SU-DHL-6 (cell line): ENCODE measurements around the gene C20orf96.
"Not testable (repeated sequence)": the region's sequence is repeated elsewhere in the genome, so short reads cannot be mapped to it uniquely, and the experiment has no call there.

Experiments
- H2AFZ ChIP-seq: fragments of 200-600 bp; sonication (generic); 2 replicates; pipeline ENCODE4 v1.6.1; 2014; ENCODE audit warnings: low read depth, mild to moderate bottlenecking, moderate library complexity, mixed read lengths, antibody characterized with exemption, low read length; ENCODE audit not compliant: severe bottlenecking
- H3F3A ChIP-seq: fragments of 200-600 bp; shearing (Covaris generic); 2 replicates; pipeline ENCODE4 v1.6.0; 2016; ENCODE audit warnings: antibody characterized with exemption, mild to moderate bottlenecking; ENCODE audit not compliant: insufficient read depth
- H3K27ac ChIP-seq: fragments of 200-600 bp; sonication (generic); 2 replicates; pipeline ENCODE4 v1.5.1; 2016; ENCODE audit warnings: low read depth, mild to moderate bottlenecking, low read length, moderate library complexity, mixed read lengths
- H3K27me3 ChIP-seq: fragments of 200-600 bp; sonication (generic), shearing (Covaris generic); 2 replicates; pipeline ENCODE4 v1.6.0; 2014; ENCODE audit warnings: mild to moderate bottlenecking, low read length
- H3K36me3 ChIP-seq: fragments of 200-600 bp; sonication (generic); 2 replicates; pipeline ENCODE4 v1.6.1; 2014; ENCODE audit warnings: mild to moderate bottlenecking, low read length, mixed read lengths
- H3K4me2 ChIP-seq: fragments of 300-600, 200-600 bp; shearing (Covaris generic), sonication (generic); 2 replicates; pipeline ENCODE4 v1.6.0; 2014; ENCODE audit warnings: low read length, low read depth, mild to moderate bottlenecking; ENCODE audit not compliant: poor library complexity, severe bottlenecking
- H3K4me3 ChIP-seq: fragments of 200-600 bp; sonication (generic); 2 replicates; pipeline ENCODE4 v1.5.1; 2014; ENCODE audit warnings: antibody characterized with exemption, low read length, mild to moderate bottlenecking, mixed read lengths; ENCODE audit not compliant: insufficient read depth, poor library complexity, severe bottlenecking
- H3K79me2 ChIP-seq: fragments of 200-600 bp; sonication (generic); 2 replicates; pipeline ENCODE4 v1.6.1; 2014; ENCODE audit warnings: mild to moderate bottlenecking, low read length, moderate library complexity; ENCODE audit not compliant: insufficient read depth
- H3K9ac ChIP-seq: fragments of 200-600 bp; sonication (generic); 2 replicates; pipeline ENCODE4 v1.7.0; 2014; ENCODE audit warnings: mild to moderate bottlenecking, low read length
- H3K9me2 ChIP-seq: fragments of 200-600 bp; sonication (generic); replicated peaks from 2 replicates; pipeline ENCODE4 v1.6.1; 2014; ENCODE audit warnings: low read length; ENCODE audit not compliant: insufficient read depth
- H3K9me3 ChIP-seq: fragments of 200-600 bp; sonication (generic); 2 replicates; pipeline ENCODE4 v1.6.1; 2014; ENCODE audit warnings: low read length, mixed read lengths; ENCODE audit not compliant: insufficient read depth
- H4K20me1 ChIP-seq: fragments of 200-600 bp; sonication (generic); 2 replicates; pipeline ENCODE4 v1.6.1; 2014; ENCODE audit warnings: low read depth, mild to moderate bottlenecking, antibody characterized with exemption, low read length, moderate library complexity, mixed read lengths
- EZH2phosphoT487 ChIP-seq: fragments of 200-600 bp; sonication (generic), shearing (Covaris generic); conservative IDR thresholded peaks from 2 replicates; pipeline ENCODE4 v1.6.1; 2018; ENCODE audit warnings: mild to moderate bottlenecking, antibody characterized with exemption, low read length, moderate library complexity, mixed read lengths
- TF ChIP-seq, protein P1 (sequence below): fragments of 200-600 bp; sonication (generic); IDR thresholded peaks from one replicate; pipeline ENCODE4 v1.5.1; 2017; ENCODE audit warnings: antibody characterized with exemption, mild to moderate bottlenecking, low read length, moderate library complexity; ENCODE audit not compliant: insufficient read depth, poor library complexity, severe bottlenecking

The C20orf96 gene, protein sequence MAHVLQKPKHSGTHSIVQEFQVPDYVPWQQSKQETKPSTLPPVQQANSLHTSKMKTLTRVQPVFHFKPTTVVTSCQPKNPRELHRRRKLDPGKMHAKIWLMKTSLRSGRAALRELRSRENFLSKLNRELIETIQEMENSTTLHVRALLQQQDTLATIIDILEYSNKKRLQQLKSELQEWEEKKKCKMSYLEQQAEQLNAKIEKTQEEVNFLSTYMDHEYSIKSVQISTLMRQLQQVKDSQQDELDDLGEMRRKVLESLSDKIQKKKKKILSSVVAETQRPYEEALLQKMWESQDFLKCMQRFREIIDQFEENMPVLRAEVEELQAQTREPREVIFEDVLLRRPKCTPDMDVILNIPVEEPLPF

DNA sequence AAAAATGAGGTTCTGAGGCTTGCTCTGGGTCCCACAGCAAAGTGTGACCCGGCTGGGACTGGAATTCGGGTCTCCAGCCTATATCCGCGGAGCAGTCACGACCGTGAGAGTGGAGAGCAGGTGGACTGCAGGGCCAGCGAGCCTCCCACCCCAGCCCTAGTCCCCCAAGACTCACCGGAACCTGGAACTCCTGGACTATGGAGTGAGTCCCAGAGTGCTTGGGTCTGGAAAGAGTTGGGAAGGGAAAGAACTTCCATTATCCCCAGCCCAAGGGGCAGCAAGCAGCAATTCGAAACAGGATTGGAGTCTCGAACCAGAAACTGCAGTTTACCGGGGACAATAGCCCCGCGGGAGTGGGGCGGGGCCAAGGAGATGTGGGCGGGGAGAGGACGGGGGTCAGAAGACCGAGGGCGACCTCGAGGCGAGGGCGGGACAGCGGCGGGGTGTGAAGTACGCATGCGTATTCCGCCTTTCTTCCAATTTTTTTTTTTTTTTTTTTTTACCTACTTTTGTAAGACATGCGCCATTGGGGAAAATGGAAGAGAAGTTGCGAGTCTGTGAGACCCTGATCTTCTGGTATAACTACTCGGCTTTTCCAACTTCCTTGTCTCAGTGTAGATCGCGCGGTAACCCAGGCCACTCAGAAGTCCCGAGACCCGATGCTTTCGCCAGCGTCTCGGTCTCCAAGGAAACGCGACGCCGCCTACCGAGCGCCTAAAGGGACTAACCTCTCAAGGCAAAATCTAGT is at the start of gene C20orf96:
Gene C20orf96 (minus strand): TSS at position 667 of the 748 bp plus-strand sequence. CDS start 140 bp downstream, at position 527.
- Histone ChIP-seq H3K79me2 (no peaks in the 10 kb centered on the region), H3K9me2 (no peaks in the 10 kb centered on the region), H3K9ac (peak within 1 kb of the TSS; percentile 87), H3K9me3 (no peaks in the 10 kb centered on the region), H3K36me3 (no peaks in the 10 kb centered on the region), H2AFZ (peak within 1 kb of the TSS; percentile 97), H3K4me3 (peak within 1 kb of the TSS; percentile 82), H4K20me1 (no peaks in the 10 kb centered on the region), H3K4me2 (peak within 1 kb of the TSS; percentile 67), H3K27me3 (no peaks in the 10 kb centered on the region), H3K27ac (no peak within 1 kb of the TSS), H3F3A (no peaks in the 10 kb centered on the region)
- TF ChIP-seq, protein P1, sequence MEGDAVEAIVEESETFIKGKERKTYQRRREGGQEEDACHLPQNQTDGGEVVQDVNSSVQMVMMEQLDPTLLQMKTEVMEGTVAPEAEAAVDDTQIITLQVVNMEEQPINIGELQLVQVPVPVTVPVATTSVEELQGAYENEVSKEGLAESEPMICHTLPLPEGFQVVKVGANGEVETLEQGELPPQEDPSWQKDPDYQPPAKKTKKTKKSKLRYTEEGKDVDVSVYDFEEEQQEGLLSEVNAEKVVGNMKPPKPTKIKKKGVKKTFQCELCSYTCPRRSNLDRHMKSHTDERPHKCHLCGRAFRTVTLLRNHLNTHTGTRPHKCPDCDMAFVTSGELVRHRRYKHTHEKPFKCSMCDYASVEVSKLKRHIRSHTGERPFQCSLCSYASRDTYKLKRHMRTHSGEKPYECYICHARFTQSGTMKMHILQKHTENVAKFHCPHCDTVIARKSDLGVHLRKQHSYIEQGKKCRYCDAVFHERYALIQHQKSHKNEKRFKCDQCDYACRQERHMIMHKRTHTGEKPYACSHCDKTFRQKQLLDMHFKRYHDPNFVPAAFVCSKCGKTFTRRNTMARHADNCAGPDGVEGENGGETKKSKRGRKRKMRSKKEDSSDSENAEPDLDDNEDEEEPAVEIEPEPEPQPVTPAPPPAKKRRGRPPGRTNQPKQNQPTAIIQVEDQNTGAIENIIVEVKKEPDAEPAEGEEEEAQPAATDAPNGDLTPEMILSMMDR = no peak
- no peak for TF ChIP-seq EZH2phosphoT487

DNA sequence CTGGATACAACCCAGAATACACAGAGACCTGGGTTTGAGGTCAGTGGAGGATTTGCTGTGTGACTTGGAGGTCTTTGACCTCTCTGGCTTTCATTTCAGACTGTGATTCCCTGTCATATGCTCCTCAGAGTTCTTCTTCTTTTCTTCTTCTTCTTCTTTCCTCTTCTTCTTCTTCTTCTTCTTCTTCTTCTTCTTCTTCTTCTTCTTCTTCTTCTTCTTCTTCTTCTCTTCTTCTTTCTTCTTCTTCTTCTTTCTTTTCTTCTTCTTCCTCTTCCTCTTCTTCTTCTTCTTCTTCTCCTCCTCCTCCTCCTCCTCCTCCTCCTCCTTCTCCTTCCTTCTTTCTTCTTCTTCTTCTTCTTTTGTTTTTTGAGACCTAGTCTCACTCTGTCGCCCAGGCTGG is 45.5 kb upstream of the C20orf96 start:
- not testable (repeated sequence) for H2AFZ ChIP-seq, H3K4me3 ChIP-seq, H3F3A ChIP-seq, H3K27me3 ChIP-seq, H3K79me2 ChIP-seq, H3K27ac ChIP-seq, H4K20me1 ChIP-seq, H3K9ac ChIP-seq, H3K9me3 ChIP-seq, H3K4me2 ChIP-seq, H3K36me3 ChIP-seq, H3K9me2 ChIP-seq

DNA sequence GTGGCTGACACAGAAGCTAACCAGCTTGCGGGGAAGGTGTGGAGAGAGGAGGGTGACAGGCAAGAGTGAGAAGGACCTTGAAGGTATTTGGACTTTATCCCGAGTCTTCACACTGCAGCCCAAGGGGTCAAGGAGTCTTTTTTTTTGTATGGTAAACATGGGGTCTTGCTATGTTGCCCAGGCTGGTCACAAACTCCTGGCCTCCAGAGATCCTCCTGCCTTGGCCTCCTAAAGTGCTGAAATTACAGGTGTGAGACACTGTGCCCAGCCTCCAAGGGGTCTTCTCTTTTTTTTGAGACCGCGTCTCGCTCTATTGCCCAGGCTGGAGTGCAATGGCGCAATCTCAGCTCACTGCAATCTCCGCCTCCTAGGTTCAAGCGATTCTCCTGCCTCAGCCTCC is 44.0 kb upstream of the C20orf96 start:
- H3K4me3 ChIP-seq = no peak overlapping the region
- no peaks in the 10 kb centered on the region for H3K9me2 ChIP-seq
- no peak overlapping the region for H3K4me2 ChIP-seq
- H4K20me1 ChIP-seq = no peaks in the 10 kb centered on the region
- no peak overlapping the region for H3K27ac ChIP-seq
- no peak overlapping the region for H2AFZ ChIP-seq
- H3K9ac ChIP-seq = no peak overlapping the region
- TF ChIP-seq, protein P1 = no peak
- no peak for TF ChIP-seq EZH2phosphoT487
- no peaks in the 10 kb centered on the region for H3K79me2 ChIP-seq
- no peaks in the 10 kb centered on the region for H3K9me3 ChIP-seq
- H3K36me3 ChIP-seq = no peaks in the 10 kb centered on the region
- H3F3A ChIP-seq = peaks cover under 1% of the 10 kb centered on the region; the same call in 1 of the 2 replicates
- no peaks in the 10 kb centered on the region for H3K27me3 ChIP-seq
